ENCODE data around the gene PCSK2. TPM values are rescaled to one million over a fixed set of nuclear protein-coding genes. Genes with fewer than 3 reads are reported as not detected.

Gene PCSK2
- polyA plus RNA-seq, 2 of the 4 experiments (the other 2 are of a cell fraction), result 0.01 TPM; not detected in 1

DNA sequence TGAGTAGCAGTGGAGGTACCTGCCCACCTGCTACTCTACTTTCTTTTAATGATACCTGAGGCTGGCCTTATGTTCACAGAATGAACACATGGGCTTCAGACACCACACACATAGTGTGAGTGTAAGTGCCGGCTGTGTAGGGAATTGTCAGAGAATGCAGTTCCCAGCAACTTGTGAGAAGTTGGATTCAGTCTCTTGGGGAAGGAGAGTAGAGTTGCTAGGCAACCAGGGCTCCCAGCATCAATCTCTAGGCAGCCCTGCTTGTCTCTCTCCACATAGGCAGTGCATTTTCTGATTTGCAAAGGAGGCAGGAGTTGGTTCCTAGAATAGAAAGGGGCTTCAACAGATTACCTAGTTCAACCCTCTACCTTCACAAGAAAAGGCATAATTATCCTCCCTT is 230.2 kb downstream of the PCSK2 start (continued):
- TF ChIP-seq HOXB13 (CRISPR knock-in tag; IDR thresholded peaks at IDR 0.05; ENCODE audit: low read depth) (no peak), MAFK (IDR thresholded peaks at IDR 0.05; ENCODE audit: partially characterized antibody) (no peak), EHF (CRISPR knock-in tag; IDR thresholded peaks at IDR 0.05) (no peak)

DNA sequence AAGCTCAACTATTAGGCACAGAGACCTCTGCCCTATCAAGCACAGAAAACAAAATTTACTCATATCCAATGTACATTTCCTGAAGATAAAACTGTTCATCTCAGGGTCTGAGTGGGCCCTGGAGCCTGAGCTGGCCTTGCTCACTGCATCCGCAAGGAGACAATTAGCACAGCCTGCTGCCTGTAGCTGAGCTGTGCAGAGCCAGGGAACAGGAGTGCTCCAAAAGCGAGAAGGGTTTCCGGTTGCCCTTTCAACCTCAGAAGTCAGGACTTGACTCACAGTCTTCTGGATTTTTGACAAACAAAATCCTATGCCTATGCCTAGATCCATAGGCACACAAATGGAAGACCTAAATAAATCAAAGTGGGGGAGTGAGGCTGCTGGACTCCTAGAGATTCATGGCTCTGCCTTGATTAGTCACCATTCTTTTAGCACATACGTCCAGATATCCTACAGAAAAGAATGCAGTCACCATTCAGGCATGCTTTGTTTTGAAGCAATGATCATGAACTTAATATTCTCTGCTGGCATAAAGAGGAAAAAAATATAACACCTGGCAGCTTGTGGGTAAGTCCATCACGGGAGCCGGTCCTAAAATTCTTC is 230.8 kb downstream of the PCSK2 start:
- ATAC-seq (no peak), DNase-seq (ENCODE audit: low read depth in 1 of 2, low spot score in 1 of 2) (no peak), FAIRE-seq (no peak)
- no peak overlapping the region for H3K4me2 ChIP-seq
- POLR2A ChIA-PET, result no interaction called here
- TF ChIP-seq, protein P1, sequence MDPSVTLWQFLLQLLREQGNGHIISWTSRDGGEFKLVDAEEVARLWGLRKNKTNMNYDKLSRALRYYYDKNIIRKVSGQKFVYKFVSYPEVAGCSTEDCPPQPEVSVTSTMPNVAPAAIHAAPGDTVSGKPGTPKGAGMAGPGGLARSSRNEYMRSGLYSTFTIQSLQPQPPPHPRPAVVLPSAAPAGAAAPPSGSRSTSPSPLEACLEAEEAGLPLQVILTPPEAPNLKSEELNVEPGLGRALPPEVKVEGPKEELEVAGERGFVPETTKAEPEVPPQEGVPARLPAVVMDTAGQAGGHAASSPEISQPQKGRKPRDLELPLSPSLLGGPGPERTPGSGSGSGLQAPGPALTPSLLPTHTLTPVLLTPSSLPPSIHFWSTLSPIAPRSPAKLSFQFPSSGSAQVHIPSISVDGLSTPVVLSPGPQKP (IDR thresholded peaks at IDR 0.05; ENCODE audit: low read depth, low read length), result no peak
- TF ChIP-seq CBX2 (IDR thresholded peaks at IDR 0.05; ENCODE audit: borderline replicate concordance, low read depth) (no peak), BHLHE40 (IDR thresholded peaks at IDR 0.05; ENCODE audit: low read depth, low read length) (no peak), HDAC2 (IDR thresholded peaks at IDR 0.05) (no peak), NFE2L2 (conservative IDR thresholded peaks at IDR 0.05; ENCODE audit: low read length) (no peak), ZSCAN20 (CRISPR knock-in tag; IDR thresholded peaks at IDR 0.05) (no peak), MAFK (IDR thresholded peaks at IDR 0.05; ENCODE audit: partially characterized antibody) (no peak), POLR2AphosphoS2 (conservative IDR thresholded peaks at IDR 0.05; ENCODE audit: low read length) (no peak), MAZ (IDR thresholded peaks at IDR 0.05; ENCODE audit: borderline replicate concordance, low read depth, low read length) (no peak), FOSB (CRISPR knock-in tag; IDR thresholded peaks at IDR 0.05) (no peak), GATA3 (IDR thresholded peaks at IDR 0.05; ENCODE audit: borderline replicate concordance) (no peak), RFX5 (IDR thresholded peaks at IDR 0.05) (no peak), HOXA7 (CRISPR knock-in tag; IDR thresholded peaks at IDR 0.05) (no peak), EHF (CRISPR knock-in tag; IDR thresholded peaks at IDR 0.05) (no peak)
- TF ChIP-seq, protein P2, sequence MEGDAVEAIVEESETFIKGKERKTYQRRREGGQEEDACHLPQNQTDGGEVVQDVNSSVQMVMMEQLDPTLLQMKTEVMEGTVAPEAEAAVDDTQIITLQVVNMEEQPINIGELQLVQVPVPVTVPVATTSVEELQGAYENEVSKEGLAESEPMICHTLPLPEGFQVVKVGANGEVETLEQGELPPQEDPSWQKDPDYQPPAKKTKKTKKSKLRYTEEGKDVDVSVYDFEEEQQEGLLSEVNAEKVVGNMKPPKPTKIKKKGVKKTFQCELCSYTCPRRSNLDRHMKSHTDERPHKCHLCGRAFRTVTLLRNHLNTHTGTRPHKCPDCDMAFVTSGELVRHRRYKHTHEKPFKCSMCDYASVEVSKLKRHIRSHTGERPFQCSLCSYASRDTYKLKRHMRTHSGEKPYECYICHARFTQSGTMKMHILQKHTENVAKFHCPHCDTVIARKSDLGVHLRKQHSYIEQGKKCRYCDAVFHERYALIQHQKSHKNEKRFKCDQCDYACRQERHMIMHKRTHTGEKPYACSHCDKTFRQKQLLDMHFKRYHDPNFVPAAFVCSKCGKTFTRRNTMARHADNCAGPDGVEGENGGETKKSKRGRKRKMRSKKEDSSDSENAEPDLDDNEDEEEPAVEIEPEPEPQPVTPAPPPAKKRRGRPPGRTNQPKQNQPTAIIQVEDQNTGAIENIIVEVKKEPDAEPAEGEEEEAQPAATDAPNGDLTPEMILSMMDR (IDR thresholded peaks at IDR 0.05), result no peak
- CTCF ChIA-PET, result interaction anchor here (2.0 kb wide), 1 partner anchor 27 kb away, joined by 10 read pairs; no protein-coding TSS in a partner anchor
- 67% methylated on average over 6 of the region's 6 CpGs for WGBS (ENCODE audit: missing lambda C conversion rate)
- H3K9me3 ChIP-seq, result peaks cover 8% of the 10 kb centered on the region
- H3K4me1 ChIP-seq, result no peaks in the 10 kb centered on the region
- H3K4me3 ChIP-seq, result no peak overlapping the region
- H3K27ac ChIP-seq, result no peak overlapping the region

DNA sequence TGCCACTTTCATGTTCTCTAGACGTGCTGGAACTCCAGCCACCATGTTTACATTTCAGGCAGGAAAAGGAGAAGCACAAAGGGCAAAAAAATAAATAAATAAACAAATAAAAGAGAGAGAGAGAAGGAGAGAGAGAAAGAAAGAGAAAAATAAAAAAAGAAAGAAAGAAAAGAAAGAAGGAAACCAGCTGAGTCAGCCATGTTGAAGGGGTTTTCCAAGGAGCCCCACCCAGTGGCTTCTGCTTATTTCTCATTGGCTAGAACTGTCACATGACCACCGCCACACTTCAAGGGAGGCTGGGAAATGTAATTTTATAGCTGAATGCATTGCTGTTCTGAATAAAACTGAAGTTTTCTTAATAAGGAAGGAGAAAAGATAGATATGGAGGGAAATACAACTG is 233.3 kb downstream of the PCSK2 start:
- Histone ChIP-seq H3K27ac (no peak overlapping the region), H3K4me2 (0 out of 3 replicates have a peak overlapping the region, but pooled peaks have one; percentile 4), H3K9me3 (no peaks in the 10 kb centered on the region), H3K4me3 (no peak overlapping the region), H3K4me1 (no peaks in the 10 kb centered on the region)
- 29% methylated on average over 2 of the region's 2 CpGs for whole genome bisulfite sequencing (ENCODE audit: missing lambda C conversion rate)
- FAIRE-seq (no peak), ATAC-seq (no peak), DNase-seq (ENCODE audit: low read depth in 1 of 2, low spot score in 1 of 2) (peak; percentile 36 to 43)
- TF ChIP-seq, protein P3, sequence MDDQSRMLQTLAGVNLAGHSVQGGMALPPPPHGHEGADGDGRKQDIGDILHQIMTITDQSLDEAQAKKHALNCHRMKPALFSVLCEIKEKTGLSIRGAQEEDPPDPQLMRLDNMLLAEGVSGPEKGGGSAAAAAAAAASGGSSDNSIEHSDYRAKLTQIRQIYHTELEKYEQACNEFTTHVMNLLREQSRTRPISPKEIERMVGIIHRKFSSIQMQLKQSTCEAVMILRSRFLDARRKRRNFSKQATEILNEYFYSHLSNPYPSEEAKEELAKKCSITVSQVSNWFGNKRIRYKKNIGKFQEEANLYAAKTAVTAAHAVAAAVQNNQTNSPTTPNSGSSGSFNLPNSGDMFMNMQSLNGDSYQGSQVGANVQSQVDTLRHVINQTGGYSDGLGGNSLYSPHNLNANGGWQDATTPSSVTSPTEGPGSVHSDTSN (IDR thresholded peaks at IDR 0.05), result no peak
- TF ChIP-seq, protein P4, sequence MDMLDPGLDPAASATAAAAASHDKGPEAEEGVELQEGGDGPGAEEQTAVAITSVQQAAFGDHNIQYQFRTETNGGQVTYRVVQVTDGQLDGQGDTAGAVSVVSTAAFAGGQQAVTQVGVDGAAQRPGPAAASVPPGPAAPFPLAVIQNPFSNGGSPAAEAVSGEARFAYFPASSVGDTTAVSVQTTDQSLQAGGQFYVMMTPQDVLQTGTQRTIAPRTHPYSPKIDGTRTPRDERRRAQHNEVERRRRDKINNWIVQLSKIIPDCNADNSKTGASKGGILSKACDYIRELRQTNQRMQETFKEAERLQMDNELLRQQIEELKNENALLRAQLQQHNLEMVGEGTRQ (IDR thresholded peaks at IDR 0.05), result peak; percentile 49
- peak; percentile 88 for TF ChIP-seq MAFK (IDR thresholded peaks at IDR 0.05; ENCODE audit: partially characterized antibody)
- no peak for TF ChIP-seq KDM1A (IDR thresholded peaks at IDR 0.05; ENCODE audit: low read depth)
- POLR2A ChIA-PET, result interaction anchor here (0.7 kb wide), 1 partner anchor 568 kb away, joined by 3 read pairs; no protein-coding TSS in a partner anchor
- CTCF ChIA-PET, result no interaction called here

All from A549 (cell line).